Transverse colon (tissue), 3 donors: ENCODE measurements around the gene CLDN6.
"Not testable (repeated sequence)": the region's sequence is repeated elsewhere in the genome, so short reads cannot be mapped to it uniquely, and the experiment has no call there.

ENCODE experiments used
- POLR2A ChIP-seq: fragments of 450-650 bp; IDR thresholded peaks from one replicate; pipeline ENCODE4 v1.6.1; 2016; ENCODE audit warnings: antibody characterized with exemption, mild to moderate bottlenecking, moderate library complexity
- TF ChIP-seq, protein P1 (sequence below), 5 experiments: fragments of 200-600 bp in 3 of 5; fragments of 450-650 bp in 2 of 5; sonication (generic) in 3 of 5; IDR thresholded peaks; 1 replicate in 2 of 5; 2 replicates in 3 of 5; pipeline ENCODE4 v1.5.1; 2016 to 2017; ENCODE audit warnings: antibody characterized with exemption in 5 of 5, inconsistent platforms in 3 of 5, mild to moderate bottlenecking in 2 of 5, moderate library complexity in 1 of 5

DNA sequence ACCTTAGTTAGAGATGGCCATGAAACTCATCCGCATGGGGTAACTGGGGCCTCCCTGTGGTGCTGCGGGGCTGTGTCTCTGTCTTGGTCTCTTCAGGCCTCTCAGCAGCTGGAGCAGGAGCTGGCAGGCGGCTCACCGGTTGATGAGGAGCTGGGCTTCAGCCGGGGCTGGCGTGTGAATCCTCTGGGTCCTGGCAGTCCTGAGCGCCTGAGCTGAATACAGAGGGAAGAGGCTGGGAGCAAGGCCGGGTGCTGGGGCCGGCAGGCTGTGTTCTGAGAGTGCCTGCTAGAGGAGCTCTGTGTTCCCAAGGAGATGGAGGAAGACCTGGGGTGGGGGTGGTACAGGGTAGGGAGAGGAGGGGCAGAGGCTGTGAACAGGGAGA lies 37.7 kb upstream of the CLDN6 start:
- TF ChIP-seq, protein P1, sequence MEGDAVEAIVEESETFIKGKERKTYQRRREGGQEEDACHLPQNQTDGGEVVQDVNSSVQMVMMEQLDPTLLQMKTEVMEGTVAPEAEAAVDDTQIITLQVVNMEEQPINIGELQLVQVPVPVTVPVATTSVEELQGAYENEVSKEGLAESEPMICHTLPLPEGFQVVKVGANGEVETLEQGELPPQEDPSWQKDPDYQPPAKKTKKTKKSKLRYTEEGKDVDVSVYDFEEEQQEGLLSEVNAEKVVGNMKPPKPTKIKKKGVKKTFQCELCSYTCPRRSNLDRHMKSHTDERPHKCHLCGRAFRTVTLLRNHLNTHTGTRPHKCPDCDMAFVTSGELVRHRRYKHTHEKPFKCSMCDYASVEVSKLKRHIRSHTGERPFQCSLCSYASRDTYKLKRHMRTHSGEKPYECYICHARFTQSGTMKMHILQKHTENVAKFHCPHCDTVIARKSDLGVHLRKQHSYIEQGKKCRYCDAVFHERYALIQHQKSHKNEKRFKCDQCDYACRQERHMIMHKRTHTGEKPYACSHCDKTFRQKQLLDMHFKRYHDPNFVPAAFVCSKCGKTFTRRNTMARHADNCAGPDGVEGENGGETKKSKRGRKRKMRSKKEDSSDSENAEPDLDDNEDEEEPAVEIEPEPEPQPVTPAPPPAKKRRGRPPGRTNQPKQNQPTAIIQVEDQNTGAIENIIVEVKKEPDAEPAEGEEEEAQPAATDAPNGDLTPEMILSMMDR (IDR thresholded peaks at IDR 0.05), result not testable (repeated sequence)
- not testable (repeated sequence) for TF ChIP-seq POLR2A
